GM10248 (cell line): ENCODE measurements around the gene DCAF12.
"Not testable (repeated sequence)": the region's sequence is repeated elsewhere in the genome, so short reads cannot be mapped to it uniquely, and the experiment has no call there.

ENCODE experiments used
- CTCF ChIA-PET: fragments of 300-600 bp; sonication (Branson Sonifier 250); formaldehyde crosslinking; extraction: SDS; loops from one replicate; lab custom pipeline; 2021; ENCODE audit warnings: antibody characterized with exemption; lab: Yijun Ruan, JAX
- POLR2A ChIA-PET: fragments of 350-650 bp; sonication (Branson Sonifier 250); formaldehyde crosslinking; extraction: SDS; loops from one replicate; lab custom pipeline; 2020; ENCODE audit warnings: antibody characterized with exemption; lab: Yijun Ruan, JAX
- DNase-seq: peaks from one replicate; pipeline ENCODE4 v3.0.0; 2012; ENCODE audit errors: extremely low spot score
- TF ChIP-seq, protein P1 (sequence below): IDR thresholded peaks from 2 replicates; pipeline ENCODE4 v1.5.1; 2012; ENCODE audit warnings: mild to moderate bottlenecking, low read depth; ENCODE audit errors: extremely low read depth, missing control alignments, control extremely low read depth

The DCAF12 gene

DNA sequence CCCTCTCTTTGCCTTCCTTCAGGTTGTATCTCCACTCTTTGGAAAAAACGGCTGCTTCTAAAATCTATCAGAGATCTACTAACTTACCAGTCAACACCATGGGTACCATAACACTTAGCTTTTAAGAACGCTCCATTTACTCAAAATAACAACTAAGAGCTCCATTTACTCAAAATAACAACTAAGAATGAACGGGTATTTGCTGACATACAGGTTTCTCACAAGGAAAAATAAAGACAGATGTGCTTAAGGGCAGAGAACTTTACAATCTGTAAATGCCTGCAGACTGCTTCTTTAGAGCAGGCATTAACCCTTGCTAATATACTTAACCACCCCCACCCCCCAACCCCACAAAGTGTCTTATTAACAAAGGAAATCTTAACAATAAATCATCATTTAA lies 80.6 kb downstream of the DCAF12 start:
- ChIA-PET CTCF (no interaction called here), POLR2A (interaction anchor here (0.5 kb wide), 1 partner anchor 135 kb away, joined by 4 read pairs; no protein-coding TSS in a partner anchor)
- DNase-seq = no peak
- TF ChIP-seq, protein P1, sequence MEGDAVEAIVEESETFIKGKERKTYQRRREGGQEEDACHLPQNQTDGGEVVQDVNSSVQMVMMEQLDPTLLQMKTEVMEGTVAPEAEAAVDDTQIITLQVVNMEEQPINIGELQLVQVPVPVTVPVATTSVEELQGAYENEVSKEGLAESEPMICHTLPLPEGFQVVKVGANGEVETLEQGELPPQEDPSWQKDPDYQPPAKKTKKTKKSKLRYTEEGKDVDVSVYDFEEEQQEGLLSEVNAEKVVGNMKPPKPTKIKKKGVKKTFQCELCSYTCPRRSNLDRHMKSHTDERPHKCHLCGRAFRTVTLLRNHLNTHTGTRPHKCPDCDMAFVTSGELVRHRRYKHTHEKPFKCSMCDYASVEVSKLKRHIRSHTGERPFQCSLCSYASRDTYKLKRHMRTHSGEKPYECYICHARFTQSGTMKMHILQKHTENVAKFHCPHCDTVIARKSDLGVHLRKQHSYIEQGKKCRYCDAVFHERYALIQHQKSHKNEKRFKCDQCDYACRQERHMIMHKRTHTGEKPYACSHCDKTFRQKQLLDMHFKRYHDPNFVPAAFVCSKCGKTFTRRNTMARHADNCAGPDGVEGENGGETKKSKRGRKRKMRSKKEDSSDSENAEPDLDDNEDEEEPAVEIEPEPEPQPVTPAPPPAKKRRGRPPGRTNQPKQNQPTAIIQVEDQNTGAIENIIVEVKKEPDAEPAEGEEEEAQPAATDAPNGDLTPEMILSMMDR = no peak

DNA sequence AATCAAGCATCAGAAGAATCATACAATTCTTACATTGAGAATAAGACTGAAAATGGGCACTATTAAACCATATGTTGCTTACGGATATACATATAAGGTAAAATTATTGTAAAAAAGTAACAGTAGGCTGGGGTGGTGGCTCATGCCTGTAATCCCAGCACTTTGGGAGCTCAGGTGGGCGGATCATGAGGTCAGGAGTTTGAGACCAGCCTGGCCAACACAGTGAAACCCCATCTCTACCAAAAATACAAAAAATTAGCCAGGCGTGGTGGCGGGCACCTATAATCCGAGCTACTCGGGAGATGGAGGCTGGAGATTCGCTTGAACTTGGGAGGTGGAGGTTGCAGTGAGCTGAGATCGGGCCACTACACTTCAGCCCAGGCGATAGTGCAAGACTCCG lies 84.4 kb downstream of the DCAF12 start:
- POLR2A ChIA-PET = interaction anchor here (0.6 to 1.2 kb wide), 2 partner anchors 10 to 911 kb away, joined by 3 to 14 read pairs; no protein-coding TSS in a partner anchor
- CTCF ChIA-PET = interaction anchor here (0.9 kb wide), 1 partner anchor 32 kb away, joined by 3 read pairs; no protein-coding TSS in a partner anchor
- not testable (repeated sequence) for DNase-seq

DNA sequence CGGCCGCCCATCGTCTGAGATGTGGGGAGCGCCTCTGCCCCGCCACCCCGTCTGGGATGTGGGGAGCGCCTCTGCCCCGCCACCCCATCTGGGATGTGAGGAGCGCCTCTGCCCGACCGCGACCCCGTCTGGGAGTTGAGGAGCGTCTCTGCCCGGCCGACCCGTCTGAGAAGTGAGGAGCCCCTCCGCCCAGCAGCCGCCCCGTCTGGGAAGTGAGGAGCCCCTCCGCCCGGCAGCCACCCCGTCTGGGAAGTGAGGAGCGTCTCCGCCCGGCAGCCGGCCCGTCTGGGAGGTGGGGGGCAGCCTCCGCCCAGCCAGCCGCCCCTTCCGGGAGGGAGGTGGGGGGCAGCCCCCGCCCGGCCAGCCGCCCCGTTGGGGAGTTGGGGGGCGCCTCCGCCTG lies 87.6 kb downstream of the DCAF12 start:
- CTCF ChIA-PET, POLR2A ChIA-PET, DNase-seq: not testable (repeated sequence)

DNA sequence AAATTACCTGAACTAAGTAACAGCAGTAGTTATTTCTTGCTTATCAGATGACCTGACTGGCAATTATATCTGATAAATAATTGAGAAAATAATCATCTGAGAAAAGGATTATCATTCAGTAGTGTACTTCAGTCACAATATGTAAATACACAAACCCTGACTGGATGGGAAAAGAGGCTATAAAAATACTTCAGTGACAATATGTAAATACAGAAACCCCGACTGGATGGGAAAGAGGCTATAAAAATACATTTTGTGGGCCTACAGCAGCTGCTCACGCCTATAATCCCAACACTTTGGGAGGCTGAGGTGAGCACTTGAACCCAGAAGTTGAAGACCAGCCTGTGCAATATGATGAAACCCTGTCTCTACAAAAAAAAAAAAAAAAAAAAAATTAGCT lies 88.9 kb downstream of the DCAF12 start:
- ChIA-PET CTCF (no interaction called here), POLR2A (interaction anchor here (0.7 kb wide), 1 partner anchor 88 kb away, joined by 3 read pairs; no protein-coding TSS in a partner anchor)
- no peak for DNase-seq
- TF ChIP-seq, protein P1 = no peak

DNA sequence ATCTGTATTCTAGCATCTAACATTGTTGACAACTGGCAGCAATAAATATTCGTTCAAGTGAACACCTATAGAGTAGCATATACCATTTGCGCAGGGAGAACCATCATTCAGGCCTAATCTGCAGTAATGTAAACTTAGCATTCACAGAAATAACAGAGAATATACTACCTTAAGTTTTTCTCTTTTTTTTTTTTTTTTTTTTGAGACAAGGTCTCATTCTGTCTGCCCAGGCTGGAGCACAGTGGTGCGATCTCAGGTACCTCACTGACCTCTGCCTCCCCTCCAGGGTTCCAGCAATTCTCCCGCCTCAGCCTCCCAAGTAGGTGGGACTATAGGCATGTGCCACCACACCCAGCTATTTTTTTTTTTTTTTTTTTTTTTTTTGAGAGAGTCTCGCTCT lies 89.9 kb downstream of the DCAF12 start:
- ChIA-PET CTCF (interaction anchor here (0.7 kb wide), 1 partner anchor 38 kb away, joined by 3 read pairs; no protein-coding TSS in a partner anchor), POLR2A (no interaction called here)
- DNase-seq = no peak
- TF ChIP-seq, protein P1 = no peak
